Gastroesophageal sphincter (tissue), 4 donors: ENCODE data around the gene CHRNA4. TPM values are rescaled to one million over a fixed set of nuclear protein-coding genes. Genes with fewer than 3 reads are reported as not detected.

ENCODE experiments used
- ATAC-seq: fragments of 150-250 bp; one replicate; pipeline ENCODE4 v1.9.1; 2016; ENCODE audit warnings: mild to moderate bottlenecking, moderate library complexity
- H3K27ac ChIP-seq, 4 donors: fragments of 200-600 bp; sonication (generic) in 3 of 4; 1 replicate in 3 of 4; 2 replicates in 1 of 4; pipeline ENCODE4 v1.5.1; 2016 to 2019
- H3K27me3 ChIP-seq: fragments of 200-600 bp; sonication (generic); one replicate; pipeline ENCODE4 v1.5.1; 2019
- H3K36me3 ChIP-seq, 2 donors: fragments of 200-600 bp; sonication (generic); one replicate each; pipeline ENCODE4 v1.5.1; 2019; ENCODE audit warnings: control low read depth in 1 of 2
- H3K4me1 ChIP-seq, 3 donors: fragments of 200-600 bp; sonication (generic); 1 replicate in 2 of 3; 2 replicates in 1 of 3; pipeline ENCODE4 v1.5.1; 2016 to 2019; ENCODE audit warnings: control low read depth in 2 of 3
- H3K4me3 ChIP-seq, 2 donors: fragments of 200-600 bp; sonication (generic); one replicate each; pipeline ENCODE4 v1.5.1; 2019; ENCODE audit warnings: mild to moderate bottlenecking in 1 of 2, moderate library complexity in 1 of 2
- H3K9me3 ChIP-seq, 3 donors: fragments of 200-600 bp; sonication (generic); one replicate each; pipeline ENCODE4 v1.5.1; 2017 to 2019; ENCODE audit warnings: control low read depth in 2 of 3
- EP300 ChIP-seq: sonication (generic); formaldehyde crosslinking; IDR thresholded peaks from one replicate; pipeline ENCODE4 v1.6.1; 2017; ENCODE audit warnings: antibody characterized with exemption, mild to moderate bottlenecking
- POLR2A ChIP-seq, 2 donors: fragments of 450-650 bp; IDR thresholded peaks; one replicate each; pipeline ENCODE4 v1.6.1; 2017; ENCODE audit warnings: antibody characterized with exemption in 2 of 2, mild to moderate bottlenecking in 2 of 2, moderate library complexity in 1 of 2
- POLR2AphosphoS5 ChIP-seq: sonication (generic); formaldehyde crosslinking; IDR thresholded peaks from one replicate; pipeline ENCODE4 v1.6.1; 2017; ENCODE audit warnings: antibody characterized with exemption
- WGBS, 2 donors: methylation state at CpG; one replicate each; pipeline ENCODE4 v1.1.5; 2018; ENCODE audit warnings: low coverage in 1 of 2; 5-methylcytosine and 5-hydroxymethylcytosine counted together
- total RNA-seq, 4 donors: library from RNA; depleted of rRNA; stranded (reverse); fragments of >200 nt; gene quantifications; one replicate each; pipeline ENCODE4 v1.1.0, GENCODE V29; 2016
- TF ChIP-seq, protein P1 (sequence below), 4 experiments: fragments of 200-600 bp in 2 of 4; fragments of 450-650 bp in 2 of 4; sonication (generic) in 1 of 4; IDR thresholded peaks; one replicate each; pipeline ENCODE4 v1.5.1; 2017 to 2019; ENCODE audit warnings: antibody characterized with exemption in 4 of 4, mild to moderate bottlenecking in 2 of 4, moderate library complexity in 2 of 4

CHRNA4 gene
- total RNA-seq, 4 donors from 2014 or later: not detected

DNA sequence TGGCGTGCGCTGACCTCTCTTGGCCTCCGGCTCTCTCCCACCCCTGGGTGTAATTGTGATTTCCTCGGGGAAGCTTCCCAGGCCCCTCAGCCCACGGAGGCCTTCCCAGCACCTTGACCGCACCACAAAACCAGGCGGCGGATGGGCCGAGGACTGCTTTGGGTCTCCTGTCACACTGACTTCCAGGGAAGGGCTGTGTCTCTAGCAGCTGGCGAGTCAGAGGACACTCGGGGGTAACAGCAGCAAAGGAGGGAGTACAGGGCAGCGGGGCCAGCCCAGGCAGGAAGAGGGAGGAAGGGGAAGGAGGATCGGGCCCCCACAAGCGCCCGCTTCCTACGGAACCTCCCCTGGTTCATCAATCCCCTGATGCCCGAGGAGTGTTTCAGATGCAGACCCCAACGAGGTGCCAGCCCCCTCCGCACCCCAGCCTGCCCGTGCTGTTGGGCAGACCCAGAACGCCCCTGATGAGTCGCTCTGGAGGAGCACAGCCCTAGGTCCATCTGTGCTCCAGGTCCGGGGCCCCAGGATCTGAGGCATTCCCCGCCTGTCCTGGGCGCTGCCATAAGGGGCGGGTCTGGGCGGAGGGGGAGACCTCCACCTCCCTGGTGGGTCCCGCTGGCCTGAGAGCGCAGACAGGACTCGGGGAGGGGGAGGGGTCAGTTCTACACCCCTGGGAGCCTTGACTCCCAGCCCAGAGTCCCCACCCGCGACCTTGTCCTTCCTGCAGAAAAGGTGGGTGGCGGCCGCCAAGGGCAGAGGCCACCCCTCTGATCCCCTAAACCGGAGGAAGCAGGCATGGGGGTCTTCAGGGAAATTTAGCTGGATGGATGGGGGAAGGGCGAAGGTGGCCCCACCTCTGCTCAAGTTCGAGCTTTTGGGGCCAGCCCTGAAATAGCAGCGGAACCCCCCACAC lies 956 bp downstream of the CHRNA4 start:
- peaks cover 0 to 9% (median 0%) of the 10 kb centered on the region in 3 donors for H3K4me1 ChIP-seq
- peak overlapping the region in 1 of 2 donors; percentile 34 for H3K4me3 ChIP-seq
- H3K36me3 ChIP-seq: no peaks in the 10 kb centered on the region
- no peak for ATAC-seq
- peaks cover 96% of the 10 kb centered on the region for H3K27me3 ChIP-seq
- TF ChIP-seq POLR2AphosphoS5 (no peak), EP300 (no peak), POLR2A (IDR thresholded peaks at IDR 0.05) (no peak)
- TF ChIP-seq, protein P1, sequence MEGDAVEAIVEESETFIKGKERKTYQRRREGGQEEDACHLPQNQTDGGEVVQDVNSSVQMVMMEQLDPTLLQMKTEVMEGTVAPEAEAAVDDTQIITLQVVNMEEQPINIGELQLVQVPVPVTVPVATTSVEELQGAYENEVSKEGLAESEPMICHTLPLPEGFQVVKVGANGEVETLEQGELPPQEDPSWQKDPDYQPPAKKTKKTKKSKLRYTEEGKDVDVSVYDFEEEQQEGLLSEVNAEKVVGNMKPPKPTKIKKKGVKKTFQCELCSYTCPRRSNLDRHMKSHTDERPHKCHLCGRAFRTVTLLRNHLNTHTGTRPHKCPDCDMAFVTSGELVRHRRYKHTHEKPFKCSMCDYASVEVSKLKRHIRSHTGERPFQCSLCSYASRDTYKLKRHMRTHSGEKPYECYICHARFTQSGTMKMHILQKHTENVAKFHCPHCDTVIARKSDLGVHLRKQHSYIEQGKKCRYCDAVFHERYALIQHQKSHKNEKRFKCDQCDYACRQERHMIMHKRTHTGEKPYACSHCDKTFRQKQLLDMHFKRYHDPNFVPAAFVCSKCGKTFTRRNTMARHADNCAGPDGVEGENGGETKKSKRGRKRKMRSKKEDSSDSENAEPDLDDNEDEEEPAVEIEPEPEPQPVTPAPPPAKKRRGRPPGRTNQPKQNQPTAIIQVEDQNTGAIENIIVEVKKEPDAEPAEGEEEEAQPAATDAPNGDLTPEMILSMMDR (IDR thresholded peaks at IDR 0.05): no peak
- H3K9me3 ChIP-seq: no peaks in the 10 kb centered on the region
- 20% methylated on average over 1 of the region's 38 CpGs for WGBS, 2 donors
- H3K27ac ChIP-seq: no peak overlapping the region

DNA sequence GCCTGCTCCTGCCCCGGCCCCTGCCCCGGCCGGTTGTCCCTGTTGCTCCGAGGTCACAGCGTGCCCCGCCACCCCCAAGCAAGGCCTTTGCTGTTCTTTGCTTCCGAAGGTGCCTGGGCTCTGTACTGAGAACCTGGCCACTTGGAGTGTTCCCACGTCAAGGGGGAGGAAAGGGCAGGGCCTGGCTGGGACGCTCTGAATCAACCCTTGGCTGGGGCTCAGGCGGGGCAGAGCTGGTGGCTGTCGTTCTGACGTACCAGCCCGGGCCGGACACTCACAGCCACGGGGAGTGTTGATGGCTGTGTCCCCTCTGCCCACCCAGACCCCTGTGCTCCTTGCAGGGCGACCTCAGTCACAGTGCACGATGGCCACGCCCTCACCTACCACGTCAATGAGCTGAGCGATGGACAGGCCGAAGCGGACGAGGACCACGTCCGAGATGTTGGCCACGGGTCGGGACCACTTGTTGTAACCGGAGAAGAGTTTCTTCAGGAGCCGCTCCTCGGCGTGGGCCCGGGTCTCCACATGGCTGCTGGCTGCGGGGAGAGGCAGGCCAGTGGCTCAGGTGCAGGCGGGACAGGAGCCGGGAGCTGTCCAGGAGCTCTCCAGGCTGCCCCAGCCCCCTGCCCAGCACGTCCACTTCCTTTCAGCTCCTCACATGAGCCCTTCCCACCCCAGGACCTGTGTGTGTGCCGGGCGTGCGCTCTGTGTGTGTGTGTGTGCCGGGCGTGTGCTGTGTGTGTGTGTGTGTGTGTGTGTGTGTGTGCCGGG lies 1.8 kb downstream of the CHRNA4 start:
- Histone ChIP-seq H3K4me1 (peaks cover 0 to 9% (median 0%) of the 10 kb centered on the region in 3 donors), H3K27ac (no peak overlapping the region), H3K9me3 (no peaks in the 10 kb centered on the region), H3K4me3 (no peak overlapping the region), H3K27me3 (peaks cover 96% of the 10 kb centered on the region), H3K36me3 (no peaks in the 10 kb centered on the region)
- TF ChIP-seq POLR2AphosphoS5: no peak
- TF ChIP-seq, protein P1 (IDR thresholded peaks at IDR 0.05): no peak
- TF ChIP-seq POLR2A (IDR thresholded peaks at IDR 0.05): no peak
- no peak for TF ChIP-seq EP300
- ATAC-seq: no peak
- WGBS, 2 donors: 80 to 81% methylated on average over 1 to 10 of the region's 42 CpGs

DNA sequence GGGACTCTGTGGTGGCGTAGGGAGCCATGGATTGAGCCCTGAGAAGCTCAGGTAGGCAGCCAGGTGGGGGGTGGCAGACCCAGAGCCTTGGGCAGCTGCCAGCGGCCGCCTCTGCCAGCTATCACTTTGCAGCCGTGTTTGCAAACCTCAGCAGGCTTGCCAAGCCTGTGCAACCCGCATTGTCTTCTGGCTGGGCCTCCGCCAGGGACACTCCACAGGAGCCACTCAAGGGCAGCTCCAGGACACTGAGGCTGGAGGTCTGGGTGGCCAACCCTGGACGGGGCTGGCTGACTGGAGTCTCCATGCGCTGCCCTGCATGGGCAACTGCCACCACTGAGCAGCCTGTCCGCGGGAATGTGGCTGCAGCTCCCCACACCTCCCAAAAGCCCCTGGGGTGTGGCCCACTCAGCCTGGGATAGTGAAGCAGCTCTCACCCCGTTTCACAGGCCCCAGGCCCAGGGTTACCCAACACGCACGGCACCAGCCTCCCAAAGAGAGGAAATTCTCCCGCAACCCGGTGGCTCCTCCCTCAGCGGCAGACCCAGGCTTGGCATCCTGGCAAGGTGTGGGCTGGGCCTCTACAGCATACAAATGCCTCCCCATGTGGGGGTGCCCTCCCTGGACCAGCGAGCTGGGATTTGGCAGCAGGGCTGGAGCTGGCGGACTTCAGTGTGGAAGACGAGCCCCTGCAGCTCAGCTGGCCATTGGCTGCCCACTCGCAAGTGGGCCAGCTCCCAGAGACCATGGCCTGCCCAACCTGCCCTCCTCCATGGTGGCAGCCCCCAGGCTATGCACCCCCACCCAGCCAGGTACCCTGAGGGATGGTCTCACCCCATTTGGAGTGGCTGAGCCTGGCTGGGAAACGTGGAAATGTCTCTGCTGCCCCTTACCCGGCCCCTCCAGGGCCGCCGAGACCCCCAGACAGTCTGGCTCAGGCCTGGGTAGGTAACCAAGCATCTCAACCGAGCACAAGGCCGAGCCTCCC lies 2.9 kb downstream of the CHRNA4 start:
- no CpG with 5 or more reads among the region's 26 CpGs for WGBS, 2 donors
- Histone ChIP-seq H3K9me3 (no peaks in the 10 kb centered on the region), H3K36me3 (no peaks in the 10 kb centered on the region), H3K27ac (no peak overlapping the region), H3K4me3 (no peak overlapping the region), H3K27me3 (peaks cover 92% of the 10 kb centered on the region), H3K4me1 (peaks cover 0 to 9% (median 0%) of the 10 kb centered on the region in 3 donors)
- TF ChIP-seq, protein P1 (IDR thresholded peaks at IDR 0.05): no peak
- TF ChIP-seq EP300: no peak
- no peak for TF ChIP-seq POLR2AphosphoS5
- no peak for TF ChIP-seq POLR2A (IDR thresholded peaks at IDR 0.05)
- no peak for ATAC-seq

DNA sequence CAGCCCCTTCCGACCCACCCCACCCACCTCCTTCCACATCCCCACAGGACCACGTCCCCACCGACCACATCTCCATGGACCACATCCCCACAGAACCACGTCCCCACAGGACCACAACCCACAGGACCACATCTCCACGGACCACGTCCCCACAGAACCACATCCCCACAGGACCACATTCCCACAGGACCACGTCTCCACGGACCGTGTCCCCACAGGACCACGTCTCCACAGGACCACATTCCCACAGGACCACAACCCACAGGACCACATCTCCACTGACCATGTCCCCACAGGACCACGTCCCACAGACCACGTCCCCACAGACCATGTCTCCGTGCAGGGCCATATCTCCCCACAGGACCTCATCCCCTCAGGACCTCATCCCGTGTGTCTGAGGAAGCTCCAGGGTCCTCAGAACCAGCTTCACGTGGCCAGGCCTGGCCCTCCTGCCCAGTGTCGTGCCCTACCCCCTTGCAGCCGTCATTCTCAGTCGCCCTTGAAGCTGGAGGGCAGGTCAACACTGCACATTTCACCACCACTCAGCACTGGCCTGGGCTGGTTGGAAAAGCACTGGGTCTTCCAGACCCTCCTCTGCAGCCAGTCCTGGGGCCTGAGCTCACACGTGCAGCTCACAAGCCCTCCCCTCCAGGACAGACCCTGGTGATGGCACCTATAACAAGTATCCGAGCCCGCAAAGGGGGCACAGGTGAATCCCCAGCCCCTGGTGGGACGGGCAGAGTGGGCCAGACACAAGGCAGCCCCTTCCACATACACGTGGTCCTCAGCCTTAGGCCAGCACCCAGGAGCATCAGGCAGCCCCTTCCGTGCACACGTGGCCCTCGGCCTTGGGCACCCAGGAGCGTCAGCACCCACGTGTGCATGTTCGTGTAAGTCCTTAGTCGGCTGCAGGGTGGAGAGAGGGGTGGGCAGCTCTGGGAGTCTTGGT lies 3.9 kb downstream of the CHRNA4 start:
- no peak overlapping the region for H3K4me3 ChIP-seq
- H3K27ac ChIP-seq: no peak overlapping the region
- no peaks in the 10 kb centered on the region for H3K9me3 ChIP-seq
- H3K36me3 ChIP-seq: no peaks in the 10 kb centered on the region
- no peak for TF ChIP-seq EP300
- ATAC-seq: no peak
- WGBS, 2 donors: 63% methylated on average over 7 of the region's 30 CpGs; no CpG with 5 or more reads in 1 of the 2 donors
- H3K4me1 ChIP-seq: peaks cover 0 to 18% (median 0%) of the 10 kb centered on the region in 3 donors
- peaks cover 92% of the 10 kb centered on the region for H3K27me3 ChIP-seq
